Measurements from ENCODE around the gene RAB33B. TPM values are rescaled to one million over a fixed set of nuclear protein-coding genes. Genes with fewer than 3 reads are reported as not detected.
A peak's percentile ranks its signal among the peaks of the same experiment; 100 is the strongest.
"Not testable (repeated sequence)": the region's sequence is repeated elsewhere in the genome, so short reads cannot be mapped to it uniquely, and the experiment has no call there.

RAB33B gene
- 7.7 and 8.4 TPM in 2 replicates for total RNA-seq (2014; rRNA removed; shearing (Covaris generic))

DNA sequence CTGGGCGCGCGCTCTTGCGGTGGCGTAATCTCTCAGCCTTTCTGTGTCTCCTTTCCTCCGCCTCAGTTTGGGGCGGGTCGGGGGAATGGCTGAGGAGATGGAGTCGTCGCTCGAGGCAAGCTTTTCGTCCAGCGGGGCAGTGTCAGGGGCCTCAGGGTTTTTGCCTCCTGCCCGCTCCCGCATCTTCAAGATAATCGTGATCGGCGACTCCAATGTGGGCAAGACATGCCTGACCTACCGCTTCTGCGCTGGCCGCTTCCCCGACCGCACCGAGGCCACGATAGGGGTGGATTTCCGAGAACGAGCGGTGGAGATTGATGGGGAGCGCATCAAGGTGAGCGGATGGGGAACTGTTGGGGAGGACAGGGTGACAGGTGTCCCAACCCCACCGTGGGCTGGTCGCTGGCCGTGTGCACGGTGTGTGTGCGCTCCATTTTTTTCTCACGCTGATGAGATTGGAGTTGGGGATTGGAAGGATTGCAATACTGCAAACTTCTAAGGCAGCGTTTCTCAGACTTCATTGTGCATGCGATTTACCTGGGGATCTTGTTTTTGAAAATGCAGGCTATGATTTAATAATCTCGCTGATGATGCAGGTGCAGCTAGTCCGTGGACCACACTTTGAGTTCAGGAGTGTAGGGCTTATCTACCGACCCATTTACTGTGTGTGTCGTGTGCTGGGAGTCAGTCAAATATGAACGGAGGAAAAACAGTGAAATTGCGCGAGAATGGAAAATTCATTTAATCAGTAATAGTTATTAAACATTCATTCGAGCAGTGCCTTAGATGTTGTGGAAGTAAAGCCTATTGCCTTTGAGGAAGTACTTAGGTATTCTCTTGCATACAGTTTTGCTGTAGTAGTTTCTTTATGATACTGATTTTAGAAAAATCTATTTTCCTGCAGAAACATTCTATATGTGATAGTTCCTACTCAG lies at the start of gene RAB33B:
Gene RAB33B (plus strand): TSS at position 11 of the 935 bp plus-strand sequence. CDS start 75 bp downstream, at position 86.
- H3K4me3 ChIP-seq: peak within 1 kb of the TSS; percentile 72
- H3K36me3 ChIP-seq: no peaks in the 10 kb centered on the region; the same call in 1 of the 2 replicates
- peaks cover 11% of the 10 kb centered on the region for H3K4me1 ChIP-seq
- no peaks in the 10 kb centered on the region for H3K9me3 ChIP-seq (replicated peaks)
- H3K27me3 ChIP-seq: no peaks in the 10 kb centered on the region
- DNase-seq: no peak
- H3K27ac ChIP-seq: peak within 1 kb of the TSS; percentile 51

DNA sequence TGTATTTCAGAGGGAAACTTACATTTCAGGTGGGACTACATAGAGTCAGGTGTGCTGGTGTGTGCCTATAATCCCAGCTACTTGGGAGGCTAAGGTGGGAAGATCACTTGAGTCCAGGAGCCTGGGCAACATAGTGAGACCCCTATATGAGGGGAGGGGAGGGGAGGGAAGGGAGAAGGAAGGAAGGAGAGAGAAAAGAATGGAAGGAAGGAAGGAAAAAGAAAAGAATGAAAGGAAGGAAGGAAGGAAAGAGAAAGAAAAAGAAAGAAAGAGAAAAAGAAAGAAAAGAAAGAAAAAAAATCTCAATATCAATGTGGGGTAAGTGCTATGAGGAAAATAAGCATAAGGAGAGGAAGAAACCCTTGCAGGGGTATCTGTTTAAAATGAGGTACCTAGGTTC lies 43.6 kb upstream of the RAB33B start:
- no peak overlapping the region for H3K27ac ChIP-seq
- no peak for DNase-seq
- no peaks in the 10 kb centered on the region for H3K9me3 ChIP-seq (replicated peaks)
- H3K27me3 ChIP-seq: no peaks in the 10 kb centered on the region
- no peak overlapping the region for H3K4me3 ChIP-seq
- H3K36me3 ChIP-seq: no peaks in the 10 kb centered on the region
- H3K4me1 ChIP-seq: no peaks in the 10 kb centered on the region

DNA sequence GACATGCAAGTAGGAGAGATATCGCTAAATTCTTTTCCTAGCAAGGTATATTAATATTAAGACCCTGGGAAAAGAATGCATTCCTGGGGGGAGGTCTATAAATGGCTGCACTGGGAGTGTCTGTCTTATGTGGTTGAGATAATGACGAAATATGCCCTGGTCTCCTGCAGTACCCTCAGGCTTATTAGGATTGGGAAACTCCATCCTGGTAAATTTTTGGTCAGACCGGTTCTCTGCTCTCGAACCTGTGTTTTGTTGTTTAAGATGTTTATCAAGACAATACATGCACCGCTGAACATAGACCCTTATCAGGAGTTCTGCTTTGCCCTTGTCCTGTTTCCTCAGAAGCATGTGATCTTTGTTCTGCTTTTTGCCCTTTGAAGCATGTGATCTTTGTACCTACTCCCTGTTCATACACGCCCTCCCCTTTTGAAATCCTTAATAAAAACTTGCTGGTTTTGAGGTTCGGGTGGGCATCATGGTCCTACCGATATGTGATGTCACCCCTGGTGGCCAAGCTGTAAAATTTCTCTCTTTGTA lies 39.2 kb upstream of the RAB33B start:
- H3K36me3 ChIP-seq; H3K27ac ChIP-seq; DNase-seq; H3K4me3 ChIP-seq; H3K9me3 ChIP-seq (replicated peaks); H3K27me3 ChIP-seq: not testable (repeated sequence)
- peaks cover 21% of the 10 kb centered on the region for H3K4me1 ChIP-seq

DNA sequence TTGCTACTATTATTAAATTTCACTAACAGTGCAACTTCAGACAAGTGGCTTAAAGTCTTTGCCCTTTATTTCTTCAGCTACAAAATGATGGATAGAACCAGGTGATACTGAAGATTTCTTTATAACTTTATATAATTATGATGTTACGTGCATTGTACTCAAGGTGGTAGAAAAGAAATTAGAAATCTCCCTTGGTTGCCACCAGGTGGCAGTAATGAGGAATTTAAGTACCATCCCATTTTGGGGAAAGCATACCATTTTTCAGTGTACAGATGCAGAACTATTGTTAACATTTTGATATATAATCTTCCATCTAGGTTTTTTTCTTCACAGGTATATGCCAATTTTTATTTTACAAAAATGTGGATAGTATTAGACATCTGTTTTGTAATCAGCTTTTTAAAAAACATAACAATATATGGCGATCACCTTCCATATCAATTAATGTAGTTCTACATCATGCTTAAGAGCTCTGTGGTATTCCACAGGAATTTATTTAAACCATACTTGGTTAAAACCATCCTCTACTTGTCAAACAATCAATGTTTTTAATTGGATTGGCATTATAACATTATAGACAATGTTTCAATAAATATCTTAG lies 37.7 kb upstream of the RAB33B start:
- H3K27me3 ChIP-seq: no peaks in the 10 kb centered on the region
- no peak overlapping the region for H3K27ac ChIP-seq
- H3K4me1 ChIP-seq: peaks cover 33% of the 10 kb centered on the region
- peak; percentile 9 to 65 for DNase-seq
- no peak overlapping the region for H3K4me3 ChIP-seq
- 0 out of 2 replicates have a peak, but pooled peaks cover 3% of the 10 kb centered on the region for H3K36me3 ChIP-seq
- no peaks in the 10 kb centered on the region for H3K9me3 ChIP-seq (replicated peaks)

DNA sequence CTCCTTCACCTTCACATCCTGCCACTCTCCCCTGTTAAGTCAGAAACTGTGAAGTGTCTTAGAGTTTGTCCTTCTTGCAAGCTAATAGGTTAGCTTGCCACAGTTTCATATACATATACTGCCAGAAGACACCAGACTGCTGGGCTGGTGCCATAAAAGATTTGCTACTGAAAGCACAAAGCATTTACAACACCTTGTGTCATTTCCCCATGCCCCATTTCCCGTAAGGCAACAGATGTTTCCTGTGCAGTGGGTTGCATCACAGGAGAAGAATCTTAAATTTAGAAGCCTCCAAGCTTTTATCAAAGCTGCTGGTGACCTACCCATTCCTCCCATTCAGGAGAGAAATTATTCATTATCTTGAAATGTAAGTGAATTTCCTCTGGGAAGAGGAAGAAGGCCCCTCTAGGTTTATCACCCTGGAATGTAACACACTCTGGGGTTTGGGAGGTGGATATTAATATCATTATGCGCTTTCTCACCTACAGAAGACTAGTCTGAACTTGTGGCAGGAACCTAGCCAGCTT lies 34.5 kb upstream of the RAB33B start:
- Histone ChIP-seq H3K36me3 (0 out of 2 replicates have a peak, but pooled peaks cover 3% of the 10 kb centered on the region), H3K4me1 (peaks cover 33% of the 10 kb centered on the region), H3K4me3 (no peak overlapping the region), H3K27me3 (no peaks in the 10 kb centered on the region), H3K27ac (peak overlapping the region; percentile 96), H3K9me3 (replicated peaks) (no peaks in the 10 kb centered on the region)
- DNase-seq: peak; percentile 86 to 92

DNA sequence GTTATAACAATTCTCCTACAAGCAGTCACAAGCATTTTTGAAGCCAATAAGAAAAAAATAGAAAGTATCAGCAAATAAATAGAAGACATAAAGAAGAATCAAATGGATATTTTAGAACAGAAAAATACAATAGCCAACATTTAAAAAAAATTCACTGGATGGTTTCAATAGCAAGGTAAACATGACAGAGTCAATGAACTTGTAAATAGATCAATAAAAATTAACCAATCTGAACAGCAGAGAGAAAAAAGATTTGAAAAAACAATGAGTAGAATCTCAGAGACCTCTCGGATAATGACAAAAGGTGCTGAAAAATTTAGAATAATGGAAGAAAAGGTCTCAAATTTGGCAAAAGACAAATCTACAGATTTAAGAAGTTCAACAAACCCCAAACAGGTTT lies 33.3 kb upstream of the RAB33B start:
- H3K36me3 ChIP-seq: 0 out of 2 replicates have a peak, but pooled peaks cover 3% of the 10 kb centered on the region
- no peak overlapping the region for H3K4me3 ChIP-seq
- H3K9me3 ChIP-seq (replicated peaks): no peaks in the 10 kb centered on the region; the same call in 1 of the 2 replicates
- peak overlapping the region; percentile 96 for H3K27ac ChIP-seq
- peaks cover 33% of the 10 kb centered on the region for H3K4me1 ChIP-seq
- no peak for DNase-seq
- H3K27me3 ChIP-seq: no peaks in the 10 kb centered on the region

DNA sequence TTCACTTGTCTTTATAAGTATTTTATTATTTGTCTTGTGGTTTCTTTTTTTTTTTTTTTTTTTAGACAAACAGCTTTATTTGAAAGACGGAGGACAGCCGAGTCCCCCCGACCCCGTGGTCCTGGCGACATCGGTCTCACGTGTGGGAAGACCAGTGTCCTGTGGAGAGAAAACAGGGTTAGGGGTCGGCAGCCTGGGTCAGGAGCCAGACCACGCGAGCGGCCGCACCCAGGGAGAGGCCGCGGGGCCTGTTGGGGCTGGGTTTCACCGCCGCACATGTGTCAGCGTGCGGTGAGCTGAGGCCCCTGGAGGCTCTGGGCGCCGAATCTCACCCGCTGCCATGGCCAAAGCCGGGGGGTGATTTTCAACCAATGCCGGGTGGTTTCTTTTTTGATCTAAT lies 17.8 kb upstream of the RAB33B start:
- Histone ChIP-seq H3K9me3 (replicated peaks) (peaks cover 3% of the 10 kb centered on the region; the same call in 1 of the 2 replicates), H3K27me3 (no peaks in the 10 kb centered on the region), H3K27ac (no peak overlapping the region), H3K36me3 (peaks cover 10% of the 10 kb centered on the region; the same call in 1 of the 2 replicates), H3K4me1 (no peaks in the 10 kb centered on the region), H3K4me3 (no peak overlapping the region)
- DNase-seq: no peak

DNA sequence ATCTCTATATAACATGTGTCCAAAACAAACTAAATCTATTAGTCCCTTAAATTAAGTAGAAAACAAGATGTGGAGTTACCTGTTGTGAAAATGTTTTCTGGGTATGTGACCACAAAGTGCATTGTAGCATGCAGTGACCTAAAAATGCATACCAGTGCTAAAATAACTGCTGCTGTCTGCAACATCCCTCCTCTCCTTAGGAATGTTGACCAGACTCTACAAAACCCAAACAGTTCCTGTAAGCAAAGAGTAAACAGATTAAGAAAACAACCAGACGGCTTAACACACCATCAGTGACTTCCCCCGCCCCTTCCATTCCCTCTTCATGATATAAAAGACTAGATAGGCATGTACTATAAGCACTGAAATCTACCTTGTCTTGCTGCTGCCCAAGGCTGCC lies 15.8 kb upstream of the RAB33B start:
- Histone ChIP-seq H3K4me3 (no peak overlapping the region), H3K27me3 (no peaks in the 10 kb centered on the region), H3K9me3 (replicated peaks) (peaks cover 3% of the 10 kb centered on the region; the same call in 1 of the 2 replicates), H3K27ac (no peak overlapping the region), H3K36me3 (peaks cover 10% of the 10 kb centered on the region; the same call in 1 of the 2 replicates), H3K4me1 (no peaks in the 10 kb centered on the region)
- DNase-seq: no peak

DNA sequence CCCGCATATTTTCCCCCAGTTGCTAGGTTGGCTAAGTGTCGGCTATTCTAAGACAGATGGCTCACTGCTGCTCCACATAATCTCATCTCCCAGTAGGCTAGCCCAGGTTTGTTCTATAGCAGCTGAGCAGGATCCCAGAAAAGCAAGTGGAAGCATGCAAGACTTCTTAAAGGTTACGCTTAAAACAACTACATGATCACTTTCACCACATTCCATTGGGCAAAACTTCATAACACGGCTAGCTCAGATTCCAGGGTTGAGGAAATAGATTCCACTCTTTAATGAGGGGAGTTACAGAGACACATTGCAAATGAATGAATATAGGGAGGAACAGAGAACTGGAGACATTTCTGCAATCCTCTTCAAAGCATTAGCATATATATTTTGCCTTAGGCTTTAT lies 12.9 kb upstream of the RAB33B start:
- H3K27me3 ChIP-seq: no peaks in the 10 kb centered on the region
- peaks cover 10% of the 10 kb centered on the region; the same call in 1 of the 2 replicates for H3K36me3 ChIP-seq
- H3K4me1 ChIP-seq: no peaks in the 10 kb centered on the region
- DNase-seq: no peak
- H3K27ac ChIP-seq: no peak overlapping the region
- H3K9me3 ChIP-seq (replicated peaks): peaks cover 3% of the 10 kb centered on the region; the same call in 1 of the 2 replicates
- H3K4me3 ChIP-seq: no peak overlapping the region

DNA sequence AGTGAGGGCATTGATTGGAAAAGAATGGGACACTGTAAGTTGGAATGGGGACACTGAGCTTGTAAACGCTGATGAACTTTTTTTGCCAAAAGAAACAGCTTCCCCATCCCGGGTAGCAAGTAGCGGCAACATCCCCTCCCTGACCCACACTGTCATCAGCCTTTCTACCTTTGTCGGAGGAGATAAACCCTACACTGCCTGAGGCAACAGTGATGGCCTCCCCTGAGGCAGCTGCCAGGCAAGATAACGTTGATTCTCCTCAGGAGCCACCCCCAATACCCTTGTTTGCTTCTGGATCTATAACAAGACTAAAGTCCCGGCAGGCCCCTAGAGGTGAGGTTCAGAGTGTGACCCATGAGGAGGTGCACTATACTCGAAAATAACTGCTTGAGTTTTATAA lies 10.3 kb upstream of the RAB33B start:
- Histone ChIP-seq H3K4me3 (no peak overlapping the region), H3K27ac (no peak overlapping the region), H3K4me1 (no peaks in the 10 kb centered on the region), H3K36me3 (no peaks in the 10 kb centered on the region), H3K27me3 (no peaks in the 10 kb centered on the region), H3K9me3 (replicated peaks) (no peaks in the 10 kb centered on the region)
- DNase-seq: no peak

DNA sequence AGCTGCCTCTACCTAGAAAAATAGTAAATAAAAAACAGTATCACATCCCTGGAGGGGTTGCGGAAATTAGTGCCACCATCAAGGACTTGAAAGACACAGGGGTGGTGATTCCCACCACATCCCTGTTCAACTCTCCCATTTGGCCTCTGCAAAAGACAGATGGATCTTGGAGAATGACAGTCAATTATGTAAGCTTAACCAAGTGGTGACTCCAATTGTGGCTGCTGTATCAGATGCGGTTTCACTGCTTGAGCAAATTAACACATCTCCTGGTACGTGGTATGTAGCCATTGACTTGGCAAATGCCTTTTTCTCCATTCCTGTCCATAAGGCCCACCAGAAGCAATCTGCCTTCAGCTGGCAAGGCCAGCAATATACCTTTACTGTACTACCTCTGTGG lies 9.0 kb upstream of the RAB33B start:
- not testable (repeated sequence) for H3K9me3 ChIP-seq (replicated peaks); H3K4me1 ChIP-seq; H3K27me3 ChIP-seq; H3K4me3 ChIP-seq; H3K36me3 ChIP-seq; DNase-seq; H3K27ac ChIP-seq

DNA sequence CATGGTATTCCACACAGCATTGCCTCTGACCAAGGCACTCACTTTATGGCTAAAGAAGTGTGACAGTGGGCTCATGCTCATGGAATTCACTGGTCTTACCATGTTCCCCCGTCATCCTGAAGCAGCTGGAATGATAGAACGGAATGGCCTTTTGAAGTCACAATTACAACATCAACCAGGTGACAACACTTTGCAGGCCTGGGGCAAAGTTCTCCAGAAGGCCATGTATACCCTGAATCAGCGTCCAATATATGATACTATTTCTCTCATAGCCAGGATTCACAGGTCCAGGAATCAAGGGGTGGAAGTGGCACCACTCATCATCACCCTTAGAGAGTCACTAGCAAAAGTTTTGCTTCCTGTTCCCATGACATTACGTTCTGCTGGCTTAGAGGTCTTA lies 6.8 kb upstream of the RAB33B start:
- not testable (repeated sequence) for H3K4me1 ChIP-seq; H3K9me3 ChIP-seq (replicated peaks); H3K4me3 ChIP-seq; H3K36me3 ChIP-seq; DNase-seq; H3K27ac ChIP-seq; H3K27me3 ChIP-seq

DNA sequence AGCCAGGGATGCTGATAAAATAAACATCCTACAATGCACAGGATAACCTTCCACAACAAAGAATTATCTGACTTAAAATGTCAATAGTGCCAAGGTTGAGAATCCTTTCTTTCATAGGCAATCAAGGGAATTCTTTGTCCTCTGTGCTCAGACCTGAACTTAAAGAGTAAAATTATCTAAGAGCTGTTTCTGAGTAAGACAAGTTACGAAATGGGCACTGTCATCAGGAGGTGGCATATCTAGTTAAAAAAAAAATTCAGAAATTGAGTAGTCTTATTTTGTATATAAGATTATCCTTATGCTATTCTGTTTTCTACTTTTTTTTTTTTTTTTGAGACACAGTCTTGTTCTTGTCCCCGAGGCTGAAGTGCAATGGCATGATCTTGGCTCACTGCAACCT lies 3.3 kb upstream of the RAB33B start:
- no peaks in the 10 kb centered on the region; the same call in 1 of the 2 replicates for H3K36me3 ChIP-seq
- H3K27me3 ChIP-seq: no peaks in the 10 kb centered on the region
- no peak for DNase-seq
- H3K27ac ChIP-seq: no peak overlapping the region
- H3K4me3 ChIP-seq: no peak overlapping the region
- no peaks in the 10 kb centered on the region for H3K9me3 ChIP-seq (replicated peaks)
- H3K4me1 ChIP-seq: peaks cover 9% of the 10 kb centered on the region; the same call in 1 of the 2 replicates

DNA sequence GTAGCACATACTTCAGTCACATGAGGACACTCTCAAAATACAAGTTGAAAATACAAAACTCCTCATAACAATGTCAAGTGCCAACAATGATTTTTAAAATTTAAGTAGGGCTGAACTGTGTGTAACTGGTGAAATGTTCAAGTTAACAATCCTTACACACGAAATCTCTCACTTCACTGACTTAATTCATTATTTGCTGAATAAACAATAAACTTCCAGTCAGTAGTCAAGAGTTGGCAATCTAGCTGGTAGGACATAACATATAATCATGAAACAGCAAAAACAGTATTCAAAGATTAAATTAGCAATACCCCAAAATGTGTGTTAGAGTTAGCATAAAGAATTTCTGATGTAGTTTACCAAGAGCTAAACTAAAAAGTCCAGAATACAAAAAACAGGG lies 1.9 kb upstream of the RAB33B start:
- H3K27ac ChIP-seq: peak overlapping the region; percentile 51; the same call in 1 of the 2 replicates

DNA sequence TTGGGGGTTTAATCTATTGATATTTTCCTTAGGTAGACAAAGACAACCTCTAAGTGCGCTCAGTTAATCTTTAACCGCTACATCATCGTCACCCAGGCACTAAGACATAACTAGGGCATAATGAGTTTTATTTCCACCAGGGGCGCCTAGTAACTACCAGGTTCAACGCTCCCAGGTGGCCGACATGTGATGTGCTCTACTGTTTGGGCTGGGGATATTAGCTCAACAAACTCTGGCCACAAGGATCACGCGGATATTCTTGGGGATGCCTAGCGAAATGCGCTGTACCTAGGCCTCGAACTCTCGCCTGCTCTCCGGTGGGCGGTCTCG lies 915 bp upstream of the RAB33B start:
- DNase-seq: no peak
- Histone ChIP-seq H3K4me1 (peaks cover 11% of the 10 kb centered on the region), H3K4me3 (peak overlapping the region; percentile 72)

More for the DNA sequence above, 1.9 kb upstream of the RAB33B start:
- Histone ChIP-seq H3K36me3 (no peaks in the 10 kb centered on the region; the same call in 1 of the 2 replicates), H3K9me3 (replicated peaks) (no peaks in the 10 kb centered on the region), H3K4me1 (peaks cover 11% of the 10 kb centered on the region), H3K27me3 (no peaks in the 10 kb centered on the region), H3K4me3 (peak overlapping the region; percentile 72)
- no peak for DNase-seq

More for the DNA sequence above, 915 bp upstream of the RAB33B start:
- H3K36me3 ChIP-seq: no peaks in the 10 kb centered on the region; the same call in 1 of the 2 replicates
- H3K27ac ChIP-seq: peak overlapping the region; percentile 51
- H3K27me3 ChIP-seq: no peaks in the 10 kb centered on the region
- no peaks in the 10 kb centered on the region for H3K9me3 ChIP-seq (replicated peaks)

All from SJCRH30 (cell line).